Endothelial cell of umbilical vein (primary cell): ENCODE measurements around the gene FBXL17.

ENCODE experiments used
- CTCF ChIP-seq, 2 donors: IDR thresholded peaks; 1 replicate in 1 of 2; 2 replicates in 1 of 2; pipeline ENCODE4 v1.5.1; 2011; ENCODE audit warnings: low read length in 2 of 2, mild to moderate bottlenecking in 2 of 2, moderate library complexity in 2 of 2, control low read depth in 1 of 2, inconsistent platforms in 1 of 2, low read depth in 1 of 2; ENCODE audit not compliant: insufficient read depth in 1 of 2; ENCODE audit errors: extremely low read depth in 1 of 2
- EZH2 ChIP-seq: IDR thresholded peaks from 2 replicates; pipeline ENCODE4 v1.6.1; 2012; ENCODE audit warnings: borderline replicate concordance, low read depth, mild to moderate bottlenecking, moderate library complexity, low read length, inconsistent platforms; ENCODE audit not compliant: severe bottlenecking
- GATA2 ChIP-seq: IDR thresholded peaks from 2 replicates; pipeline ENCODE4 v1.7.0; 2011; ENCODE audit warnings: low read depth, mild to moderate bottlenecking, moderate library complexity, mixed read lengths, low read length; ENCODE audit not compliant: insufficient read length, insufficient read depth
- JUN ChIP-seq: IDR thresholded peaks from 2 replicates; pipeline ENCODE4 v1.6.1; 2011; ENCODE audit warnings: borderline replicate concordance, low read depth; ENCODE audit not compliant: insufficient read length, insufficient read depth
- POLR2A ChIP-seq: IDR thresholded peaks from 2 replicates; pipeline ENCODE4 v1.6.1; 2012; ENCODE audit warnings: low read depth, mild to moderate bottlenecking, control low read depth, low read length
- POLR2AphosphoS5 ChIP-seq: IDR thresholded peaks from 2 replicates; pipeline ENCODE4 v1.6.1; 2012; ENCODE audit warnings: low read depth, mild to moderate bottlenecking, control low read depth, low read length, moderate library complexity; ENCODE audit not compliant: insufficient read depth

DNA sequence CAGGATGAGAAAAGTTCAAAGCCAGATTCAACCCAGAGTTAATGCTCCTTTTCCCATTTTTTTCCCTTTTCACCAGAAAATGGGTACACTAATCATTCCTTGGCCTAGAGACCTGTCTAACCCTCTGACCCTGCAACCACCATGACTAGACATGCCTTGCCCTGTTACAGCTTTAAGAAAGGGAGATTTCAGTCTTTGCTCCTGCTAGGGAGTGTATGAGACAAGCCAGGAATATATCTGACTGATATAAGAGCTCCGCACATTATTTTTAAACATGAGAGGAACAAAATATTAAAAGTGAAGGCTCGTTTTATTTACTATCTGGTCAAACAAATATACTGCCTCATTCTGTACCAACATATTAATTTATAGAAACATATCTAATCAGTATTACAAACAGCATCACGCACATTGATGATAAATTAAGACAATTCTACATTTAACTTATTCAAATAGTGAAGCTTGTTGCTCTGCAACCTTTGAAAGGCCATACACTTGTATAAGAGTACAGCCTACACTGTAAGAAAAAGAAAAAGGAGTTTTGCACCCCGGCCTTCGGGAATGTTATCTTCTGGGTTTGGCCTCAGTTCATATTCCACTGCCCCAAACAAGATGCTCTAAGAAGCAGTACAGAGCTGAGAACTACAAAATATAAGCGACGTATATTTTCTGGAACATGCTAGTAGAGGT lies 132.7 kb downstream of the FBXL17 start:
- no peak for TF ChIP-seq CTCF (IDR thresholded peaks at IDR 0.05; ENCODE audit: extremely low read depth in 1 of 2, insufficient read depth in 1 of 2, low read depth in 1 of 2, low read length in 2 of 2)
- TF ChIP-seq POLR2A = no peak
- TF ChIP-seq POLR2AphosphoS5 = no peak
- no peak for TF ChIP-seq JUN
- no peak for TF ChIP-seq GATA2
- no peak for TF ChIP-seq EZH2
